Tibial nerve (tissue), 4 donors: ENCODE data around the gene CEP43. TPM values are rescaled to one million over a fixed set of nuclear protein-coding genes. Genes with fewer than 3 reads are reported as not detected.

Experiments
- DNase-seq, 2 donors: peaks; one replicate each; pipeline ENCODE4 v3.0.0-alpha.2; 2019; ENCODE audit warnings: low spot score in 2 of 2
- H3K27ac ChIP-seq, 4 donors: fragments of 200-600 bp; sonication (generic) in 3 of 4; one replicate each; pipeline ENCODE4 v1.5.1; 2017 to 2019; ENCODE audit warnings: mild to moderate bottlenecking in 1 of 4
- H3K27me3 ChIP-seq, 2 donors: fragments of 200-600 bp; sonication (generic) in 1 of 2; one replicate each; pipeline versions ENCODE4 v1.5.1 to v1.6.0; 2017 to 2019
- H3K36me3 ChIP-seq, 3 donors: fragments of 200-600 bp; sonication (generic); one replicate each; pipeline ENCODE4 v1.5.1; 2018 to 2019
- H3K4me1 ChIP-seq, 4 donors: fragments of 200-600 bp; sonication (generic) in 3 of 4; one replicate each; pipeline ENCODE4 v1.5.1; 2017 to 2019
- H3K4me3 ChIP-seq, 4 donors: fragments of 200-600 bp; sonication (generic) in 3 of 4; one replicate each; pipeline ENCODE4 v1.5.1; 2017 to 2019; ENCODE audit warnings: mild to moderate bottlenecking in 1 of 4, moderate library complexity in 1 of 4
- H3K9me3 ChIP-seq, 4 donors: fragments of 200-600 bp; sonication (generic) in 3 of 4; one replicate each; pipeline ENCODE4 v1.5.1; 2017 to 2019
- EP300 ChIP-seq, 2 donors: sonication (generic); formaldehyde crosslinking; IDR thresholded peaks; one replicate each; pipeline ENCODE4 v1.6.1; 2017; ENCODE audit warnings: antibody characterized with exemption in 2 of 2, mild to moderate bottlenecking in 1 of 2
- POLR2A ChIP-seq, 2 donors: fragments of 450-650 bp; IDR thresholded peaks; one replicate each; pipeline ENCODE4 v1.6.1; 2017; ENCODE audit warnings: antibody characterized with exemption in 2 of 2, mild to moderate bottlenecking in 2 of 2, moderate library complexity in 2 of 2
- WGBS, 2 donors: methylation state at CpG; one replicate each; pipeline ENCODE4 v1.1.5; 2018; 5-methylcytosine and 5-hydroxymethylcytosine counted together
- total RNA-seq, 4 donors: library from RNA; depleted of rRNA; stranded (reverse); fragments of >200 nt; gene quantifications; one replicate each; pipeline ENCODE4 v1.1.0, GENCODE V29; 2016
- TF ChIP-seq, protein P1 (sequence below), 5 experiments: fragments of 200-600 bp in 3 of 5; fragments of 450-650 bp in 2 of 5; sonication (generic) in 3 of 5; IDR thresholded peaks; one replicate each; pipeline ENCODE4 v1.5.1; 2016 to 2019; ENCODE audit warnings: antibody characterized with exemption in 5 of 5, mild to moderate bottlenecking in 3 of 5, moderate library complexity in 2 of 5

The CEP43 gene
- total RNA-seq, 4 donors from 2014 or later = 14.0 to 23.7 (median 23.2) TPM

DNA sequence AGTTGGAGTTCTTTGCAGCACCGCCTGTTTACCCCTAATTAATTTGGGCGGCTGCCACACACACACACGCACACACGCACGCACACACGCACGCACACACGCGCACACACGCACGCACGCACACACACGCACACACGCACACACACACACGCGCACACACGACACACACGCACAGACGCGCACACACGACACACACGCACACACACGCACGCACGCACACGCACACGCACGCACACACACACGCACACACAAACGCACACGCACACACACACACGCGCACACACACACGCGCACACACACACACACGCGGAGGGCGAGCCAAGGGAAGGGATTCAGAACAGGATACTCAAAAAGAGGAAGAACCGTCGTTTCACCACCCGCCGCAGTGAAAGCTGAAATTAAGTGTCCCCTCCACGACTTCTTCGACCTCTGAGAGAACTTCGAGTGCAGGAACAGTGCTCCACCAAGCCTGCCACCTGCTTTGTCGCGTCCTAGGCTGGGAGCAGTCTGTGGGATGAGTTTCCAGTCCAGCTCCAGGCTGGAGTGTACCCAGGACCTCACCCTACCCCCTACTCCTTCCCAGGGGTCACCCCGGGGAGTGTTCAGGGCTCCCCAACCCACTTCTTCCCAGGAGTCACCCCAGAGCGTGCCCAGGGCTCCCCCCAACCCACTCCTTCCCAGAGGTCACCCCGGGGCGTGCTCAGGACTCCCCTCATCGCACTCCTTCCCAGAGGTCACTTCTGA is 43.9 kb upstream of the CEP43 start:
- peak overlapping the region in 3 of 4 donors; percentile 73 to 94 (median 90) for H3K27ac ChIP-seq
- H3K36me3 ChIP-seq = peaks cover 0 to 8% (median 0%) of the 10 kb centered on the region in 3 donors
- H3K27me3 ChIP-seq = no peaks in the 10 kb centered on the region
- peak overlapping the region; percentile 80 to 92 (median 86) for H3K4me3 ChIP-seq
- H3K4me1 ChIP-seq = peaks cover 0 to 27% (median 16%) of the 10 kb centered on the region in 4 donors
- no peaks in the 10 kb centered on the region for H3K9me3 ChIP-seq
- WGBS, 2 donors = 53 to 67% methylated on average over 40 to 49 of the region's 52 CpGs
- DNase-seq = peak in 1 of 2 donors; percentile 29
- TF ChIP-seq EP300 (IDR thresholded peaks at IDR 0.05) = no peak
- no peak for TF ChIP-seq POLR2A (IDR thresholded peaks at IDR 0.05)
- TF ChIP-seq, protein P1, sequence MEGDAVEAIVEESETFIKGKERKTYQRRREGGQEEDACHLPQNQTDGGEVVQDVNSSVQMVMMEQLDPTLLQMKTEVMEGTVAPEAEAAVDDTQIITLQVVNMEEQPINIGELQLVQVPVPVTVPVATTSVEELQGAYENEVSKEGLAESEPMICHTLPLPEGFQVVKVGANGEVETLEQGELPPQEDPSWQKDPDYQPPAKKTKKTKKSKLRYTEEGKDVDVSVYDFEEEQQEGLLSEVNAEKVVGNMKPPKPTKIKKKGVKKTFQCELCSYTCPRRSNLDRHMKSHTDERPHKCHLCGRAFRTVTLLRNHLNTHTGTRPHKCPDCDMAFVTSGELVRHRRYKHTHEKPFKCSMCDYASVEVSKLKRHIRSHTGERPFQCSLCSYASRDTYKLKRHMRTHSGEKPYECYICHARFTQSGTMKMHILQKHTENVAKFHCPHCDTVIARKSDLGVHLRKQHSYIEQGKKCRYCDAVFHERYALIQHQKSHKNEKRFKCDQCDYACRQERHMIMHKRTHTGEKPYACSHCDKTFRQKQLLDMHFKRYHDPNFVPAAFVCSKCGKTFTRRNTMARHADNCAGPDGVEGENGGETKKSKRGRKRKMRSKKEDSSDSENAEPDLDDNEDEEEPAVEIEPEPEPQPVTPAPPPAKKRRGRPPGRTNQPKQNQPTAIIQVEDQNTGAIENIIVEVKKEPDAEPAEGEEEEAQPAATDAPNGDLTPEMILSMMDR (IDR thresholded peaks at IDR 0.05) = no peak

DNA sequence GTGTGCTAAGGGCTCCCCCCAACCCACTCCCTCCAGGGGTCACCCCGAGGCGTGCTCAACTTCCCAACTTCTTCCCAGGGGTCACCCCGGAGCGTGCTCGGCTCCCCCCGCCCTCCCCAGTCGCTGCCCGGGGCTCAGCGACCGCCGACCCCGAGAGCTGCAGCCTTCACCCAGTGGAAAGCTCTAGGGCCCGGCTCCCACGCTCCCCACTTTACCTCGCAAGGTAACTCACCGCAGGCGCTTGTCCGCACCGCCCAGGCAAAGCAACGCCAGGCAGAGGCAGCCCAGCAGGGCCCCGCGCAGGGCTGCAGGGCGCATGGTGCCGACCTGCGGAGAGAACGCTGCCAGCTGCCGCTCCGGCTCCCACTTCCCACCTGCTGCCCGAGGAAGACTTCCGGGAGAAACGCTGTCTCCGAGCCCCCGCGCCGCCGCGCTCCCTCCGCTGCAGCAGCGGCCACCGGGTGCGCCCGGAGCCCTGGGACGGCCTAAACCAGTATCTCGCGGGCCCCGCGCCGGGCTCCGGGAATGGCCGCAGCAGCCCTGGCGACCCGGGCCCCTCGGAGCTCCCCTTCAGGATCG is 43.2 kb upstream of the CEP43 start:
- Histone ChIP-seq H3K36me3 (peaks cover 0 to 8% (median 0%) of the 10 kb centered on the region in 3 donors), H3K4me3 (peak overlapping the region; percentile 80 to 92 (median 86)), H3K27ac (peak overlapping the region; percentile 68 to 94 (median 82)), H3K9me3 (no peaks in the 10 kb centered on the region), H3K4me1 (peaks cover 0 to 27% (median 16%) of the 10 kb centered on the region in 4 donors), H3K27me3 (no peaks in the 10 kb centered on the region)
- 1 to 3% methylated on average over 19 to 26 of the region's 54 CpGs for WGBS, 2 donors
- TF ChIP-seq, protein P1 (IDR thresholded peaks at IDR 0.05) = no peak
- no peak for TF ChIP-seq POLR2A (IDR thresholded peaks at IDR 0.05)
- TF ChIP-seq EP300 (IDR thresholded peaks at IDR 0.05) = no peak
- DNase-seq = no peak

DNA sequence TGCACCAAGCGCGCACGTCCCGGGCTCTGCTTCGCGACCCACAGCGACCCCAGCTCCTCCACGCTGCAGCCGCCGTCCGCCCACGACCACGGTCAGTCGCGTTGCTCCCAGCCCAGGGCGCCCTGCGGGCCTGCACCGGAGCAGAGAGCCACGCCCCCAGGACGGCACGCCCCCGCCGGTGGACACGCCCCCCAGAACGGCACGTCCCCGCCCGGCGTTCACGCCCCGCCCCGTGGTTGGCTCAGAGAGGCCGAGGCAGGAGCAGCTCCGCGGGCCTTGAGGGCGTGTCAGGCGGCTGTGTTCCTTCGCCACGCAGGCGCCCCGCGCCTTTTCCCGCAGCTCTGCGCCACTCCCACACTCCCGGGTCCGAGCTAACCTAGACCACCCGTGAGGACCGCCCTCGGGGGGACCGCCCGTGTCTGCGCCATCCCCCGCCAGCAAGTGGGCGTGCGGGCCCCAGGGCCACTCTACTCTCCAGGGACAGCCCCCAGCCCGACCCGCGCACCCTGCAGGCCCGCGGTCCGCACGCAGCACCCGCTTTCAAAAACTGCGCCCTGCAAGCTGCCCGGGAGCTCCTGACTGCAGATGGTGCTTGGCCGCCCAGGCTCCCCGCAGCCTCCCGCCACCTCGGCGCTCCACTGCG is 42.6 kb upstream of the CEP43 start, which contains the start of gene RNASET2:
TSS of gene RNASET2 (minus strand) at position 107 of the 643 bp plus-strand sequence. CDS start 368 bp downstream, outside the sequence.
- Histone ChIP-seq H3K9me3 (no peaks in the 10 kb centered on the region), H3K27ac (peak within 1 kb of the TSS; percentile 68 to 94 (median 90)), H3K4me3 (peak within 1 kb of the TSS; percentile 80 to 92 (median 86)), H3K36me3 (peaks cover 0 to 8% (median 0%) of the 10 kb centered on the region in 3 donors), H3K4me1 (peaks cover 0 to 27% (median 16%) of the 10 kb centered on the region in 4 donors), H3K27me3 (no peaks in the 10 kb centered on the region)
- TF ChIP-seq, protein P1 (IDR thresholded peaks at IDR 0.05) = no peak
- peak in 1 of 2 donors; percentile 65 for TF ChIP-seq POLR2A (IDR thresholded peaks at IDR 0.05)
- peak; percentile 14 to 82 for TF ChIP-seq EP300 (IDR thresholded peaks at IDR 0.05)
- DNase-seq = peak; percentile 95 to 97
- WGBS, 2 donors = 0 to 1% methylated on average over 5 to 31 of the region's 71 CpGs

DNA sequence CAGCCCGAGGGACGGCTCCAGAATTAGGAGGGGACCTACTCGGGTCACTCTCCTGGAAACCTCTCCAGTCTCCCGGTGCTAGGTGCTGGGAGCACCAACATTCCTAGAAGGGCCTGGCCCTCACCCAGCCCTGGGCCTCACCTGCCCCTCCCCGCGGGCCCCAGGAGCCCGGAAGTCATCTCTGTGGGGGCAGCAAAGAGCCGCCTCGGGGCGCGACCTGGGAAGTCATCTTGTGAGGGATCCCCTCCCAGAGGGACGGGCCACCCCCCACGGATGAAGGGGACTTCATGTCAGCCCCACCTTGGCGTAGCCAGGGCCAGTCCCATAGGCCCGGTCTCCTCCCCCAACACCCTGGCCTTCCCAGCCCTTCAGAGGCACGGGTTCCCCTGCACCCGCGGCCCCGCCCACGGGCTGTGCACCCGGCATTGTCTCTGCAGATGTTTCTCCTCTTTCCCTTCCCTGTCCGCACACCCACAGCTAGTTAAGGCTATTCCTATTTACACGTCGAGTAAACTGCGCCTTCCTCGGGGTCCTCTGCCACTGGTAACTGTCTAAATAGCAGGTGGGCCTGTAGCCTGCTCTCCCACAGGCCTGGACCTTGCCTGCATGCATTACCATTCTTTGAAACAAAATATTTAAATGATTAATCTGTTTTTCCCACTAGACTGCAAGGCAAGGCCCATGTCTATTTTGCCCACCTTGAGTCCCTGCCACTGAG is 42.0 kb upstream of the CEP43 start:
- H3K27ac ChIP-seq = peak overlapping the region; percentile 68 to 94 (median 90)
- DNase-seq = peak; percentile 26 to 45
- H3K4me3 ChIP-seq = peak overlapping the region; percentile 80 to 92 (median 86)
- peaks cover 0 to 27% (median 16%) of the 10 kb centered on the region in 4 donors for H3K4me1 ChIP-seq
- 22 to 24% methylated on average over 15 to 22 of the region's 26 CpGs for WGBS, 2 donors
- no peaks in the 10 kb centered on the region for H3K9me3 ChIP-seq
- H3K36me3 ChIP-seq = peaks cover 0 to 4% (median 0%) of the 10 kb centered on the region in 3 donors
- H3K27me3 ChIP-seq = no peaks in the 10 kb centered on the region
- TF ChIP-seq, protein P1 (IDR thresholded peaks at IDR 0.05) = no peak
- TF ChIP-seq EP300 (IDR thresholded peaks at IDR 0.05) (no peak), POLR2A (IDR thresholded peaks at IDR 0.05) (no peak)
